GM12878 (cell line): ENCODE measurements around the gene RTN4R.

Experiments
- CTCF ChIP-seq, 3 experiments: IDR thresholded peaks in 2 of 3; conservative IDR thresholded peaks in 1 of 3; 2 replicates each; pipeline ENCODE4 v1.5.1; 2011; ENCODE audit warnings: low read depth in 3 of 3, low read length in 3 of 3, mild to moderate bottlenecking in 3 of 3, control low read depth in 2 of 3, moderate library complexity in 2 of 3, inconsistent platforms in 1 of 3, mixed read lengths in 1 of 3; ENCODE audit not compliant: control insufficient read depth in 2 of 3, insufficient read depth in 1 of 3; ENCODE audit errors: extremely low read depth in 1 of 3
- MAX ChIP-seq: IDR thresholded peaks from 2 replicates; pipeline ENCODE4 v1.6.1; 2012; ENCODE audit warnings: low read depth, low read length, improper control_type of control experiment

- no peak for TF ChIP-seq MAX
- TF ChIP-seq CTCF (IDR thresholded peaks at IDR 0.05 in 2 of 3, conservative IDR thresholded peaks at IDR 0.05 in 1 of 3; ENCODE audit: control insufficient read depth in 2 of 3, extremely low read depth in 1 of 3, insufficient read depth in 1 of 3, low read depth in 3 of 3, low read length in 3 of 3), result no peak
These were observed 70.6 kb downstream of the RTN4R start for GRCh38 chr22:20197407-20198030.
